Jurkat, Clone E6-1 (cell line): ENCODE measurements around the gene PCGF3.
"Not testable (repeated sequence)": the region's sequence is repeated elsewhere in the genome, so short reads cannot be mapped to it uniquely, and the experiment has no call there.

ENCODE experiments used
- DNase-seq: peaks from one replicate; pipeline ENCODE4 v3.0.0-alpha.2; 2011; ENCODE audit warnings: low read depth, low spot score
- H3K4me3 ChIP-seq: 2 replicates; pipeline ENCODE4 v1.5.1; 2011; ENCODE audit warnings: mild to moderate bottlenecking, low read length, control low read depth, moderate library complexity

The PCGF3 gene

DNA sequence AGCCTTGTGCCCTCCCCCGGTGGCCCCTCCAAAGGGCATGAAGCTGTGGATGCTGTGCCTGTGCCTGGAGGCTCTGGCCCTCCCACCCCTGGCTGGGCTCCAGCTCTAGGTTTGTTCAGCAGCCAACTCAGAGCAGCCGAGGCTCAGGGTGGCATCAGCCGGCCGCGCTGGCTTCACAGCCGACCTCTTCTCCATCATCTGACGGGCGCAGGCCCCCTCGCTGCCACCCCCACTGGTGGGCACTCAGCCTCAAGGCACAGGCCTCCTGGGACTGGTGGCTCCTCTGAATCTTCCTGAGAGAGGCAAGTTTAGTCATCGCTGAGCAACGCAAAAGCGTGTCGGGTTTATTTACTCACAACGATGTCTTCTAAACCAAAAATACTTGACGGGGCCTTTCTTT lies 46.0 kb downstream of the PCGF3 start:
- no peak overlapping the region for H3K4me3 ChIP-seq
- no peak for DNase-seq

DNA sequence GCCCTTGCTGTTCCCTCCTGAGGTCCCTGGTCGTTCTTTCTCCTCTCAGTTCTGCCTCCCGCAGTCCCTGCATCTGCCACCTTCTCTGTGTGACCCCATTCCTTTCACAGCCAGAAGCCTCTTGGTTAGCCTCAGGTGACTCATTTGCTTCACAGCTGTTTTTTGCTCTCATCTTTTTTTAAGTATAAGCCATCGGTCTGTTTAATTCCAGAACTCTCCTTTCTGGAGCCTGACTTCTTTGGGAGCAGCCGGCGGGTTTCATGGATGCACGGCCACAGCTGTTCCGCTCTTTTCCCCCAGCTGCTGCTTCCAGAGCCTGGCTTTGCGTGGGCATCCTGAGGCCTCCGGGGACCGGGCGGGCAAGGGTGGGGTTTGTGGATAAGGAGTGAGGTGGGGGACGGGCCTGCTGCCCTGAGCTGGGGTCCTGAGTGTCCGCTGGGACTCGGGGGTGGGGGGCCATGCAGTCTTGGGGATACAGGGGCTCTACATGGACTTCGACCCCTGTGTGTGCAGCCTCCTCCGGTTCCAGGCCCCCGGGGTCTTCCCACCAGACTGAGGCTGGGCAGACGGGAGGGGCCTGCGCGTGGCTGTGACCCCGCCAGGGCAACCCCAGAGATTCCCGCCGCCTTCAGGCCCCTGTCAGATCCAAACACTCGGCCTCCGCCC lies 46.7 kb downstream of the PCGF3 start:
- DNase-seq: no peak
- no peak overlapping the region for H3K4me3 ChIP-seq

DNA sequence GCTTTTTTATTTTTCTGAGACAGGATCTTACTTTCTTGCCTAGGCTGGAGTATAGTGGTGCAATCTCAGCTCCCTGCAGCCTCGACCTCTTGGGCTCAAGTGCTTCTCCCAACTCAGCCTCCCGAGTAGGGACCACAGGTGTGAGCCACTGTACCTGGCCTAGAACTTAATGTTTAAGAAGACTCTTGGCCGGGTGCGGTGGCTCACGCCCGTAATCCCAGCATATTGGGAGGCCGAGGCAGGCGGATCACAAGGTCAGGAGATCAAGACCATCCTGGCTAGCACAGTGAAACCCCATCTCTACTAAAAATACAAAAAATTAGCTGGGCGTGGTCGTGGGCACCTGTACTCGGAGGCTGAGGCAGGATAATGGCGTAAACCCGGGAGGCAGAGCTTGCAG lies 47.6 kb downstream of the PCGF3 start:
- DNase-seq, H3K4me3 ChIP-seq: not testable (repeated sequence)

DNA sequence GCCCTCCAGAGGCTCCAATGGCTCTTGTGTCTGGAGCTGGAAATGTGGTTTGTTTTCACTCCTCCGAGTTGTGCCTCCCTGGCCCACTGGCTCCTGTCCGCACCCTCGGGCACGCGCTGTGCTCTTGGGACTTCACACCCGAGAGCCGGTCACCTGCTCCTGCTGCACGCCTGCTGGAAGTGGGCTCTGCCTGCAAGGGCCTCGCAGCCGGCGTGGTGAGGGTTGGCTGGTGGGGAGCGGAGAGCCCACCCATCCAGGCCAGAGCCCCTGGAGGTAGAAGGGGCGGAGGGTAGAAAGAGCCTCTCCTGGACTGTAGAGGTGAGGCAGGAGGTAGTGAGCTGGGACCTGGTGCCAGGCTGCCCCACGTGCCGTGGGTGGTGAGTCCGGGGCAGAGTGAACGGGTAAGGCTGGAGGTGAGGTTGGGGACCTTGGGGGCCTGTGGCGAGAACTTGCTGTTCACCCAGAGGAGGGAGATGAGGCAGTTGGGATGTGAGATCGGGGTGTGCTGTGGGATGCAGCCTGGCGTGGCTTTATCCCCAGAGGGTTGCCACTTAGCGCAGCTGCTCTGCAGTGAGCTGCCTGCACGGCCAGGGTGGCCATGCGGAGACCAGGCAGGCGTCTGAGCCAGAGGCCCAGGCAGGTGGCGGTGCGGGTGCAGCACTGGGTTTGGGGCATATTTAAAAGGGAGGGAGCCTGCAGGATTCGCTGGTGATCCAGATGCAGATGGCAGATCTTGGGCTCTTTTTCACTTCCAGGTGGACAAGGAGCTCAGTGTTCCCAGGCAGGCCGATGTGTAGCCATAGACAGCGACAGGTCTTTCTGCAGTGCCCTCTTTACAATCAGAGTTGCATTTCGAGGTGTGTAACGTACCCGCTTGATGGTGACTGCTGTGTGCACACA lies 48.8 kb downstream of the PCGF3 start:
- H3K4me3 ChIP-seq: no peak overlapping the region
- no peak for DNase-seq

DNA sequence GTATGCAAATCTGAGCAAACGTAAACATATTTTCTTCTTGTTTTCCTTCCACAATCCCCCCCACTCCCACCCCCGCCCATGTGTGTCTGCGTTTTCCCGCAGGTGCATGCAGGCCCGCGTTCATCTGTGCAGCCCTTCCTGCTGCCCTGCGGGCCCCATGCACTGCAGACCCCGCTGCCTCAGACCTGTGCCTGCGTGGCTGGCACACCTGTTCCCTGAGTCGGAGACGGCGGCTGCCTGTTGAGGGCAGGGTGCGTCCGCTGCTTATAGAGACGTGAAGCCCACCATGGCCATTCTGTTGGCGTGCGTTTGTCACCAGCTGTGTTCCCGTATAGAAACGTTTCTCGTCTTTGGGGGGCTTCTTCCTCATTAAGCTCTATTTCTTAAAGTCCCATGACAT lies 51.5 kb downstream of the PCGF3 start:
- DNase-seq: no peak
- H3K4me3 ChIP-seq: no peak overlapping the region

DNA sequence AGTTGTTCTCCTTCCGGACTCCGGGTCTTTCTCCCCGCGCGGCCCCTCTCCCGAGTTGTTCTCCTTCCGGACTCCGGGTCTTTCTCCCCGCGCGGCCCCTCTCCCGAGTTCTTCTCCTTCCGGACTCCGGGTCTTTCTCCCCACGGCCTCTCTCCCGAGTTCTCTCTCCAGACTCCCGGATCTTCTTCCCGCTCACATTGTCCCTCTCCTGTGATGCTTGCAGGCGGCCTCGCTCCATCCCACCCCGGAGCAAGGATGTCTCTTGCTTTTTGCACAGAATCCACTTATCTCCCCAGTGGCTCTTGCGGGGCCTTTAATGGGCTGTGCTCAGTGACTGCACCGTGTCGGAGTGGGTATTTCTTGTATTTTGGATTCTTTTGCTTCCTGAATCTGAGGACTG lies 54.2 kb downstream of the PCGF3 start:
- not testable (repeated sequence) for H3K4me3 ChIP-seq, DNase-seq

DNA sequence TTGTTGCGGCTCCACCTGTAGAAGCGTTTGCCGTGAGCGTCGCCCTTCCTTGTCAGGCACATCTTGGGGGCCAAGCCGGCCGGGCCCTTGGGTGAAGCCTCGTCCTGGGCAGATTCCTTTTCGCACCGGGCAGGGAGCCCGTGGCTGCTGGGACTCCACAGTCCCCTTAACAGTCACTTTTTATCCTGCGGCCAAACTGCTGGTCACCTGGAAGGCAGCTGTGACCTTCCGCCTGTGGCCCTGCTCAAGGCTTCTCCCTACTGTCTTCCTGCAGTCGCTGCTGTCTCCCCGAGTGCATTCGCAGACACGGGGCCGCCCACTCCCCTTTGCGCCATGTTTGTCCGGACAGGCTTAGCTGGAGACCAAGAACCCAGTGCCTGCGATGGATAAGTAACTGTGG lies 55.0 kb downstream of the PCGF3 start:
- no peak overlapping the region for H3K4me3 ChIP-seq
- no peak for DNase-seq

DNA sequence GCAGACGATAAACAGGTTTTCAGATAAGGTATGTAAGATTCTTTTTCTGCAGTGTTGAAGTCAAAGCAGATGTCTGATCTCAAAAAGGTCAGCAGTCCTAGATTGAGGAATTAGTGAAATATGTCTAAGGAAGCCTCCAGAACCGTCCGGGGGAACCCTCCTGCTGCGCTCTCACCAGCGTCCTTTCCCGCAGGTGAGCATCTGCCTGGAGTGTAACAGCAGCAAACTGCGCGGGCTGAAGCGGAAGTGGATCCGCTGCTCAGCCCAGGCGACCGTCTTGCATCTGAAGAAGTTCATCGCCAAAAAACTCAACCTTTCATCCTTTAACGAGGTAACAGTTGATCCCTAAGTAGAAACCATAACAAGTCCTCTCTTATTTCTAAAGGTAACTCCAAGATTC lies 55.5 kb downstream of the PCGF3 start:
- H3K4me3 ChIP-seq: no peak overlapping the region
- no peak for DNase-seq

DNA sequence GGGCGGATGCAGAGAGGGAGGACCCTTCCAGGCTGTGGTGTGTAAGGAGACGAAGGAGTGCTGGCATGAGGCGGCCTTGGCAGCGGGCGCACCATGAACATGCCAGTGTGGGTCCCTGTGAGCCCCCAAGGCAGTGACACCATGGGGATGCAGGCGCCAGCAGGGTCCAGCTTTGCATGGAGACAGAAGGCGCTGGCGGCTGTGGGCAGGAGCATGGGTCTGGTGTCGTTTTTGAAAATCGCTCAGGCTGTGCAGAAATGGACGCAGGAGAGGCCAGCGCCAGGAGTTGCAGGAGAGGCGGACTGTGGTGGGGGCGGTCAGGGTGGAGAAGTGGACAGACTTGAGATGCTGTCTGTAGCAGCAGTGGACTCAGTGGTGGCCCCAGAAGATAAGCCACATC lies 56.1 kb downstream of the PCGF3 start:
- no peak for DNase-seq
- no peak overlapping the region for H3K4me3 ChIP-seq

DNA sequence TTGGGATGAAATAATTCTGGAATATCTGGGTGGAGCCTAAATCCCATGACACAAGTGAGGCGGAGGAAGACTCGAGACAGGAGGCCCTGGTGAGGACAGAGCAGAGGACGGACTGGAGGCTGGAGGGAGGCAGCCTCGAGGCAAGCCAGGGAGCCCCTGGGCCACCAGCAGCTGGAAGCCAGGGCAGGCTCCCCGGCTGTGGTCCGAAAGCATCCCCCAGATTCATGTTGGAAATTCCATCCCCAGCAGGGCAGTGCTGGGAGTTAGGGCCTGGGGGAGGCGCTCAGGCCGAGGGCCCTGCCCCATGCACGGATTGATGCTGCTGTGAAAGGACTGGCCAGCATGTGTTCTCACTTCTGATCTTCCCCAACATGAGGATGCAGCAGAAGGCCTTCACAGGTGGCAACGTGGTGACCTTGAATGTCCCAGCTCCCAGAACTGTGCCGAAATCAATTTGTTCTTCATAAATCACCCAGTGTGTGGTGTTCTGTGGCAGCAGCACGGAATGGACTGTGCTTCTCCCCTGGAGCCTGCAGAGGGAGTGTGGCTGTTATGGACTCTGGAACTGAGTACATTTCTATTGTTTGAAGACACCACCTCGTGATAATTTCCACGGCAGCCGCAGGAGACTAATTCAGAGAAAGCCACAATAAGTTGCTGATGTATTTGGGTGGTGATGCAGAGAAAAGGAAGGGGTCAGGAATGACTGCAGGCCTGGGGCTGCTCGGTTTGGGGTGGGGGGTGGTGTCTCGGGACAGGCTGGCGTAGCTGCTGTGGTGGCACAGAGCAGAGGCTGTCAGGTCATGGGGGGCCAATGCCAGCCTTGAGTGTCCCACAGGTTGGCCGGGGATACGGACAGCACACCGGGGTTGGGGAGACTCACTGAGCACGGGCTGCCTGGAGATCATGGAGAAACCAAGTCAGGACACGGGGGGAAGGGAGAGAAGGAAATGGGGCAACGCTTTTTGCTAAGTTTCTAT lies 56.9 kb downstream of the PCGF3 start:
- peak; percentile 32 for DNase-seq
- no peak overlapping the region for H3K4me3 ChIP-seq

DNA sequence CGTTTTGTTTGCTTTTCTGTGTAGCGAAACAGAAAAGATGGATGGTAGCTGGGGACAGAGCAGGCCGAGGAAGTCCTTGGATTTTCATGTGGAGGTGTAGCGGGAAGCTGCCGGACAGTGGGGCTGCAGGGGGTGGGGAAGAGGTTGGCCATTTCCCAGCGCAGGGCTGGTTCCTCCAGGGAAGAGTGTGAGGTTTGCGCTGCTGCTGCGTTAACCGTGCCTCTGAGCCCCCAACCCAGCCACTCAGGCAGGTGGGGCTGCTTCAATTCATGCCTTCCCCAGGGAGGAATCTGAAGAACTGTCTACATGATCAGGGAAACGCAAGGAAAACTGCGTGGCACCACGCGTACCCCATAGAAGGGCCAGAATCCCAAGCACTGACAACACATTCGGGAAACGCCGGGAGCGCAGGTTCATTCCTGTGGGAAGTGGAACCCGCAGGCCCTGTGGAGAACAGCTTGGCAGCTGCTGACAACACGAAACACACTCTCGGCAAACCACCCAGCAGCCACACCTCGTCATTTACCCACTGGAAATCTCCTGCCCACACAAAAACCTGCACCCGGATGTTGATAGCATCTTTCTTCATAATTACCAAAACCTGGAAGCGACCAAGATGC lies 57.7 kb downstream of the PCGF3 start:
- DNase-seq: no peak
- H3K4me3 ChIP-seq: no peak overlapping the region

DNA sequence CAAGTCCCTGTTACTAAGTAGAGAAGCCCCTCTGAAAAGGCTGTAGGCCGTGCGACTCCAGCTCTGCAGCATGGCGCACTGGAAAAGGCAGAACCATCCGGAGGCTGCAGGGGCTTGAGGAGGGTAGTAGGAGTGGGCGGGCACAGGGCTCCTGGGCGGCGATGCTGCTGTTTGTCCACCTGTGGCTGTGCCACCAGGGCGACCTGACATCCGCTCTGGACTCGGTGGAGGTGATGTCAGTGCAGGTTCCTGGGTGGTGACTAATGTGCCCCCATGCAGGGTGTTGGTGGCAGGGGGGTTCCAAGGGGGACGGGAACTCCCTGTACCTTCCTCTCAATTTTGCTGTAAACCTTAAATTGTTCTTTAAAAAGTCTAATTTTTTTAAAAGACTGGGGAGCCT lies 58.3 kb downstream of the PCGF3 start:
- DNase-seq: no peak
- no peak overlapping the region for H3K4me3 ChIP-seq

DNA sequence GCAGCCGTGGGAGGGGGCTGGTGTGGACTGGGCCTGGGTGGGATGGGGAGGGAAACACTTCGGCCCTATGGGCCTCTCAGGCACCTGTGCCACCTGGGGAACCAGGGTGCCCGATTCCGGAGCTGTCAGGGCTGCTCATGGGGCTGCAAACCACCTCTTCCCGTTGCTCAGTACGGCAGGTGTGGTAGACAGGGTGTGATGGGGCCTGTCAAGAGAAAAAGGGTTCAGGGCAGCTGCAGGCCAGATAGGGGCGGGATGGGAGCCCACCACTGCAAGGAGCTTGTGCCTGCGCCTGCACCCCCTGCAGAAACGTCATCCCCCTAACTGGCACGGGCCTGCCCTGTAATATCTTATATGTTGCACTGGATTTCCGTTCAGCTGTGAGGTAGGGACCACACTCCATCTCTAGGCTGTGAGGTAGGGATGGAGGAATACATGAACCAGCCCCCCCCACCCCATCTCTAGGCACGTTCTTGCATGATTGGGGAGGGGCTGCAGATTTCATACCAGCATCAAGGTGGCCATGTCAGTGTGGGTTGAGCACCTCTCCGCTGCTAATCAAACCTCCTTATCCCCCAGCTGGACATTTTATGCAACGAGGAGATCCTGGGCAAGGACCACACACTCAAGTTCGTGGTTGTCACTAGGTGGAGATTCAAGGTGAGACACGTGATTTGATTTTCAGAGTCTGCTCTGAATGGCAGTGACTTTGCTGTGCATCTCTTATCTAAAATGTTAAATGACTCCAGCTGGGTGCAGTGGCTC lies 59.0 kb downstream of the PCGF3 start:
- no peak for DNase-seq
- H3K4me3 ChIP-seq: no peak overlapping the region

DNA sequence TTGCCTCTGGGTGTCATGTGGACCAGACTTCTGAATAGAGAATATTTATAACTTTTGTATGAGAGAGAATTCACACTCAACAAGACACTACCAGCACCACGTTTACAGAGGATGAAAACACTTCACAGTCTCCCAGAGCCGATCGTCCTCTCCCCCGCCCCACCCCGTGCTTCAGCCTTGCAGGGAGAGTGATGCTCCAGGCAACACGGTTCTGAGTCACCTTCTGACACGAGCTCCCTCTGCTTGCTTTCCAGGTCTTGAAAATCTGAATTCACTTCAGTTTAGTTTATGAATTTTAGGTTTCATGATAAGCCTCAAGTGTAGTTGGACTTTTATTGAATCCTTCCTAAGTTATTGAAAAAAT lies 60.5 kb downstream of the PCGF3 start:
- no peak overlapping the region for H3K4me3 ChIP-seq
- no peak for DNase-seq

DNA sequence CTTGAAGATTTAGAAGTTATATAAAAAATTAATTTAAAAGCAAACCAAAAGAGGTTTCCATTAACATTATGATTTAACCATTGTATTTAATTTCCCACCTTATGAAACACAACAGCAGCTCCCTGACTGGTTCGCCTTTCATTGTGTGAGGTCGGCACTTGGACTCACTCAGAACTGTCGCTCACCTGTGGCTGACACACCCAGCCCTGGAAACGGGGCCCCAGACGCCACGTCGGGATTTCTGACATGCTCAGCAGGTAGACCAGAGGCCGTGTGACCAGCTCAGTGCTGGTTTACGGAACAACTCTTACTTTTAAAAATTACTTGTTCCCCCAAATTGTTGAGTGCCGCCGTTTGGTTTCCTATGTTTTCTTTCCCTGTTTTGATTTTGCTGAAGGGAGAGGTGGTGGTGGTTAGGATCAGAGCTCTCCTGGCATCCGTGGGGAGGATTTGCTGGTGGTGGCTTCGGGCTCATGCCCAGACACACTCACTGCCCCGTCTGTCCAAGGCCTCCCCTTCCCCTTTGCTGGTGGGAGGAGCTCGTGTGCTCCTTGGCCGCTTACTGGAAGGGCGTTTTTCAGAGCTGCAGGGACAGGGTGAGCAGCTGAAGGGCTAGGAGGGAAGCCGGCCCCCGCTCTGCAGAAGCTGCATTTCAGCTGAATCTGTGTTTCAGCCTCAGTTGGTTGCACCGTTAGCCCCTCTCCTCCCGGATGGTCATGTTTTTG lies 61.1 kb downstream of the PCGF3 start:
- DNase-seq: no peak
- H3K4me3 ChIP-seq: no peak overlapping the region

DNA sequence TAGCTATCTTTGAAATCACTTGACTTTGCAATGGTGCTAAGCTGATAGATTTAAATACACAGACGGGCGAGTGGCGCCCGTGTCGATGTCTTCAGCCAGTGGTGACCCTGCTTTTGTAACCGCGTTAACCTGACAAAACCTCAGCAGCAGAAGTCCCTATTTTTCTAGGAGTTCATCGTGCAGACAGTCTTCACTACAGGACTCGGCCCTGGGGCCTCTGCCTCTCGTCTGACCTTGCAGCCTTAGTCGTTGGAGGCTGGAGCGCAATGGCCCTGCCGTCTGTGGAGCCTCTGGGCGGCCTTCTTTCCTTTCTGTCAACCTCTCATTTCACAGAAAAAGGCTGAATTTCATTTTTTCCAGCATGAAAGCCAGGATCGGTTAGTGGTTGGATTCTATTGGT lies 62.4 kb downstream of the PCGF3 start:
- no peak for DNase-seq
- no peak overlapping the region for H3K4me3 ChIP-seq

DNA sequence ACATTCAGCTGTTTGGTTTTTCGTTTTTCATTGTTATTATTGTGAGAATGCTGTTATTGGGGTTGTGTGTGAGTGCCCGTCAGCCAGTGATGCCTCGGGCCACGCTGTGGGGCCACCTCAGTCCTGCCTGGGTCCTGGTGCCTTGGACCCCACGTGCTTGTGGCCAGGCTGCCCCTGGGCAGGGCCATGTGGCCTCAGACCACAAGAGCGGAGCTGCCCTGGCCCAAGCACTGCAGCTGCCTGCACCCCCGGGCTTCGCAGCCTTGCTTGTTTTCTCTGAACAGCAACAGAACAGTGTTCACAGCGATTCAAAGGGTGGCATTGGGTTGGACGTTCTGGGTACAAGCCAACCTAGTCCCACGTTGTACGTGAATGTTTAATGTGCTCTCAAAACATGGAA lies 63.4 kb downstream of the PCGF3 start:
- DNase-seq: no peak
- H3K4me3 ChIP-seq: no peak overlapping the region

DNA sequence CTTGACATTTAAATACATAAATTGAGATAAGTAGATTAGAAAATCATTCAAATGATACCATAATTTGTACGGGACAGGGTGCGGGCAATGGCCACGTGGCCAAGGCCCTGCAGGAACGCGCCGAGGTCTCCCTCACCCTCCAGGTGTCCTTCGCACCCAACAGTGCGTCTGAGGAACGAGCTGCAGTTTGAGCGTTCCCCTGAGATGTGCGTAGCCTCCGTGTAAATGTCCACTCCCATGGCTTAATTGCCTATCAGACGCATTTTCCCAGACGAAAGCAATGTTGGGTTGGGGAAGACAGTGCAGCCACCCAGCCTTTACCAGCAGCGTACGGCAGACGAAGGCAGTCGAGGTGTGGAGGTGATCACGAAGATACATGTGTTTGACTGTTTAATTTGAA lies 63.9 kb downstream of the PCGF3 start:
- H3K4me3 ChIP-seq: no peak overlapping the region

More for the DNA sequence above, 63.9 kb downstream of the PCGF3 start:
- no peak for DNase-seq
